Activated naive CD4-positive, alpha-beta T cell treated with anti-CD3 and anti-CD28 coated beads, Interleukin-2, amount 10 ng/mL, durations not matched to agents 5 hours and 36 hours (primary cell): ENCODE results near the gene OTOS. TPM values are rescaled to one million over a fixed set of nuclear protein-coding genes. Genes with fewer than 3 reads are reported as not detected.

ENCODE experiments used
- total RNA-seq, 2 experiments: library from RNA; stranded (reverse); gene quantifications; one replicate each; pipeline ENCODE4 v1.2.3, GENCODE V29; 2021

The OTOS gene
- total RNA-seq: not detected

DNA sequence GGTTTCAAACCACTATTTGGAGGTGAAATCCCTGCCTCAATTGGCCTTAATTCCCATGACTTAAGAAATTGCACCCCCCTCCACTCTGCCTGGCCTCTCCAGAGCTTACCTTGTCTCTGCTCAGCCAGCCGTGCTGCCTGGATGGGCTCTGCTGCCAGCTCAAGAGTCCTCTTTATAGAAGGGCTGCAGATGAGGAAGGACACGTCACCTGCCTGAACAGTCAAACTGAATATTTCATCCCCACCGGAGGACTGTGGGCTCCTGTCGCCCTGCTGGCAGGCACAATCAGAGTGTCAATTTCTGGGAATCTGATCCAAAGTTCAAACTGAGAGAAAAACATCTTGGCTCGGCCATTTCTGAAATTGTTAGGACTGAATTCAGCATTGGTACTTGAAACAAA lies at the start of gene OTOS:
TSS of gene OTOS (minus strand) at position 148 of the 400 bp plus-strand sequence. CDS start 332 bp downstream, outside the sequence.

DNA sequence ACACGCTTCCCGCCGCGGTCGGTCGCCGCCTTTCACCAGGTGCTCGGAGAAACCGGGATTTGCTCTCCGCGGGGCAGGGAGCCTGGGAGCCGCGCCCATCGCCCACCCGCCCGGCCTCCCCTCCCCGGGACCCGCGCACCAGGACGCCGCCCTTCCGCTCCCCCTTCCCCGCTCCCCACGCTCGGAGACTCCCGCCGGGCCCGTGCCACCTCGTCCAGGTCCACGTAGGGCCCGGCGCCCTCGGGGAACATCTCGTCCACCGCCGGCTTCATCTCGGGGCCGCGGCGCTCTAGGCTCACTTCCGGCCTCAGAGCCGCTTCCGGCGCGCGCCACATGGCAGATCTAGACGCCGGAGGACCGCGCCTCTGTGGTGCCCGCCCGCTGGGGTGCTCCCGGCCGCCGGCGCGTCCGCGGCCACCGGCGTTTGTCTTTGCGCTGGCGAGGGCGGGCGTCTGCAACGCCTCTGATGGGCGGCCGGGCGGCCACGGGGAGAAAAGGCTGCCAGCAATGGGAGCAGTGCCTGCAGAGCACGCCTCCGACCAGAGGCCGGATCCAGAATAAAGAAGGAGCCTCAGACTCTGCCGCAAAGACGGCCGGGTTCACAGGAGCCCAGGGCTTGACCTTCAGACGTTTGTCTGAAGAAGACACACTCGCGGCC lies 4.3 kb downstream of the OTOS start, which contains the start of gene COPS9:
TSS of gene COPS9 (minus strand) at position 293 of the 658 bp plus-strand sequence. CDS start at position 272, 21 bp downstream.

Other genes starting within 250 kb of the OTOS start
- 100 to 1,000 TPM; 105 TPM for gene NDUFA10, start 115.3 kb downstream of the OTOS start, total RNA-seq
- gene OR6B2, start 110.2 kb downstream of the OTOS start, total RNA-seq: not detected
- not detected for gene OR6B3, start 87.1 kb downstream of the OTOS start, total RNA-seq
- 100 to 1,000 TPM; 110 to 121 TPM for gene COPS9, start 4.4 kb downstream of the OTOS start, total RNA-seq